Esophagus squamous epithelium (tissue), 4 donors: Measurements from ENCODE around the gene STK4.

Source experiments
- POLR2A ChIP-seq, 4 donors: fragments of 450-650 bp; IDR thresholded peaks; one replicate each; pipeline ENCODE4 v1.6.1; 2017; ENCODE audit warnings: antibody characterized with exemption in 4 of 4, mild to moderate bottlenecking in 4 of 4, moderate library complexity in 3 of 4
- TF ChIP-seq, protein P1 (sequence below), 6 experiments: fragments of 450-650 bp in 4 of 6; fragments of 200-600 bp in 2 of 6; sonication (generic) in 2 of 6; IDR thresholded peaks; one replicate each; pipeline ENCODE4 v1.5.1; 2016 to 2019; ENCODE audit warnings: antibody characterized with exemption in 6 of 6, mild to moderate bottlenecking in 4 of 6, moderate library complexity in 4 of 6

DNA sequence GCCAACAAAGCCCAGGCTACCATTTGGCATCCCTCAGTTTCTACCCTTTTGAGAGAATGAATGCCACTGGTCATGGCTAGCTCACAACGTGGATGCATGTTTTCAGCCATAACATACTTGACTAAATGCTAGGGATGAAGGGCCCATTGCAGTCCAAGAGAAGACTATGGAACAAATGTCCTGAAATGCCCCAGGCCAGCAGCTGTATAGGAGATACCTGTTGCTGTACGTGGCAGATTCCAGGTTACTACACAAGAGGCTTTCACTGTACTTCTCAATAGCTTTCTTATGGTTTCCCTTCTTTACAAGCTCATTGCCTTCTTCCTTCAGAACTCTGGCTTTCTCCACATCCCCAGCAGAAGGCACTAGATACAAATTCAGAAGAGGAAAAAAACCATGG is 17.8 kb upstream of the STK4 start:
- no peak for TF ChIP-seq POLR2A (IDR thresholded peaks at IDR 0.05)
- TF ChIP-seq, protein P1, sequence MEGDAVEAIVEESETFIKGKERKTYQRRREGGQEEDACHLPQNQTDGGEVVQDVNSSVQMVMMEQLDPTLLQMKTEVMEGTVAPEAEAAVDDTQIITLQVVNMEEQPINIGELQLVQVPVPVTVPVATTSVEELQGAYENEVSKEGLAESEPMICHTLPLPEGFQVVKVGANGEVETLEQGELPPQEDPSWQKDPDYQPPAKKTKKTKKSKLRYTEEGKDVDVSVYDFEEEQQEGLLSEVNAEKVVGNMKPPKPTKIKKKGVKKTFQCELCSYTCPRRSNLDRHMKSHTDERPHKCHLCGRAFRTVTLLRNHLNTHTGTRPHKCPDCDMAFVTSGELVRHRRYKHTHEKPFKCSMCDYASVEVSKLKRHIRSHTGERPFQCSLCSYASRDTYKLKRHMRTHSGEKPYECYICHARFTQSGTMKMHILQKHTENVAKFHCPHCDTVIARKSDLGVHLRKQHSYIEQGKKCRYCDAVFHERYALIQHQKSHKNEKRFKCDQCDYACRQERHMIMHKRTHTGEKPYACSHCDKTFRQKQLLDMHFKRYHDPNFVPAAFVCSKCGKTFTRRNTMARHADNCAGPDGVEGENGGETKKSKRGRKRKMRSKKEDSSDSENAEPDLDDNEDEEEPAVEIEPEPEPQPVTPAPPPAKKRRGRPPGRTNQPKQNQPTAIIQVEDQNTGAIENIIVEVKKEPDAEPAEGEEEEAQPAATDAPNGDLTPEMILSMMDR (IDR thresholded peaks at IDR 0.05): no peak
